ENCODE results near the gene ACOX2. TPM values are rescaled to one million over a fixed set of nuclear protein-coding genes. Genes with fewer than 3 reads are reported as not detected.

Gene ACOX2
- total and polyA plus RNA-seq, 2 of the 13 experiments (the other 11 are each of a cell fraction or from before 2014, with no cell fraction given) = 42.6 to 98.5 TPM

GRCh38 chr3:58519668-58520402 is 17.2 kb downstream of the ACOX2 start (continued):
- TF ChIP-seq THAP9 (CRISPR knock-in tag; IDR thresholded peaks at IDR 0.05; ENCODE audit: borderline replicate concordance) (no peak), ZNF614 (CRISPR knock-in tag; IDR thresholded peaks at IDR 0.05; ENCODE audit: borderline replicate concordance) (0 out of 2 replicates have a peak, but pooled peaks have one; percentile 47), PPARG (CRISPR knock-in tag; conservative IDR thresholded peaks at IDR 0.05) (peak; percentile 72; the same call in 1 of the 2 replicates), ZNF841 (CRISPR knock-in tag; IDR thresholded peaks at IDR 0.05; ENCODE audit: borderline replicate concordance) (no peak), GLI4 (CRISPR knock-in tag; IDR thresholded peaks at IDR 0.05; ENCODE audit: borderline replicate concordance) (no peak), ZNF598 (CRISPR knock-in tag; IDR thresholded peaks at IDR 0.05; ENCODE audit: borderline replicate concordance) (no peak), MED1 (CRISPR knock-in tag; IDR thresholded peaks at IDR 0.05) (peak; percentile 66), ZNF501 (CRISPR knock-in tag; IDR thresholded peaks at IDR 0.05) (0 out of 2 replicates have a peak, but pooled peaks have one; percentile 64), NONO (IDR thresholded peaks at IDR 0.05) (no peak), NONO (CRISPR knock-in tag; conservative IDR thresholded peaks at IDR 0.05) (peak; percentile 69; the same call in 1 of the 2 replicates), REL (CRISPR knock-in tag; conservative IDR thresholded peaks at IDR 0.05) (no peak), CHCHD3 (CRISPR knock-in tag; IDR thresholded peaks at IDR 0.05) (no peak), GZF1 (CRISPR knock-in tag; IDR thresholded peaks at IDR 0.05) (no peak), CCAR2 (optimal IDR thresholded peaks at IDR 0.05; ENCODE audit: low read depth, low read length) (peak; percentile 37), ZNF510 (CRISPR knock-in tag; IDR thresholded peaks at IDR 0.05; ENCODE audit: low read depth) (no peak), ZNF414 (CRISPR knock-in tag; IDR thresholded peaks at IDR 0.05) (no peak), ZNF629 (CRISPR knock-in tag; conservative IDR thresholded peaks at IDR 0.05) (no peak), PBX2 (CRISPR knock-in tag; IDR thresholded peaks at IDR 0.05) (no peak), ZNF326 (CRISPR knock-in tag; IDR thresholded peaks at IDR 0.05; ENCODE audit: borderline replicate concordance) (no peak), ZMYM4 (CRISPR knock-in tag; IDR thresholded peaks at IDR 0.05) (peak; percentile 38; the same call in 1 of the 2 replicates)
- TF ChIP-seq, protein P1, sequence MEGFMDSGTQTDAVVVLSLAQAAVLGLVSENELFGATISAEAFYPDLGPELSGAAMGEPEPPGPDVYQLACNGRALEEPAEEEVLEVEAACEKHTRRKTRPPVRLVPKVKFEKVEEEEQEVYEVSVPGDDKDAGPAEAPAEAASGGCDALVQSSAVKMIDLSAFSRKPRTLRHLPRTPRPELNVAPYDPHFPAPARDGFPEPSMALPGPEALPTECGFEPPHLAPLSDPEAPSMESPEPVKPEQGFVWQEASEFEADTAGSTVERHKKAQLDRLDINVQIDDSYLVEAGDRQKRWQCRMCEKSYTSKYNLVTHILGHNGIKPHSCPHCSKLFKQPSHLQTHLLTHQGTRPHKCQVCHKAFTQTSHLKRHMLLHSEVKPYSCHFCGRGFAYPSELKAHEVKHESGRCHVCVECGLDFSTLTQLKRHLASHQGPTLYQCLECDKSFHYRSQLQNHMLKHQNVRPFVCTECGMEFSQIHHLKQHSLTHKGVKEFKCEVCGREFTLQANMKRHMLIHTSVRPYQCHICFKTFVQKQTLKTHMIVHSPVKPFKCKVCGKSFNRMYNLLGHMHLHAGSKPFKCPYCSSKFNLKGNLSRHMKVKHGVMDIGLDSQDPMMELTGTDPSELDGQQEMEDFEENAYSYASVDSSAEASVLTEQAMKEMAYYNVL (CRISPR knock-in tag; IDR thresholded peaks at IDR 0.05; ENCODE audit: borderline replicate concordance) = no peak
